Measurements from ENCODE around the gene KCNQ1.

- TF ChIP-seq CTCF (IDR thresholded peaks at IDR 0.05; ENCODE audit: low read length) (no peak), EZH2 (IDR thresholded peaks at IDR 0.05; ENCODE audit: borderline replicate concordance, low read length) (no peak)
Measured at GRCh38 chr11:2530855-2531200, 86.0 kb downstream of the KCNQ1 start.
